ENCODE data around the gene LMBRD2.
"Not testable (repeated sequence)": the region's sequence is repeated elsewhere in the genome, so short reads cannot be mapped to it uniquely, and the experiment has no call there.

LMBRD2 gene

GRCh38 chr5:36151434-36152323 lies at the start of gene LMBRD2, which contains the start of gene SKP2:
Gene LMBRD2, minus strand, starts transcription at chr5:36151887. Its CDS starts 8,538 bp downstream, at chr5:36143349.
Gene SKP2, plus strand, starts transcription at chr5:36152111. Its CDS starts 152 bp downstream, at chr5:36152263.
- DNase-seq (ENCODE audit: low read depth in 2 of 2) = peak; percentile 93

- no peak for DNase-seq (ENCODE audit: low read depth in 2 of 2)
Measured at GRCh38 chr5:36200513-36200912, 48.8 kb upstream of the LMBRD2 start.

GRCh38 chr5:36199620-36200019 lies 47.9 kb upstream of the LMBRD2 start:
- no peak for DNase-seq (ENCODE audit: low read depth in 2 of 2)

GRCh38 chr5:36198783-36199182 lies 47.1 kb upstream of the LMBRD2 start:
- DNase-seq (ENCODE audit: low read depth in 2 of 2) = not testable (repeated sequence)

GRCh38 chr5:36198281-36198680 lies 46.6 kb upstream of the LMBRD2 start:
- no peak for DNase-seq (ENCODE audit: low read depth in 2 of 2)

GRCh38 chr5:36193746-36194145 lies 42.1 kb upstream of the LMBRD2 start:
- DNase-seq (ENCODE audit: low read depth in 2 of 2) = no peak

GRCh38 chr5:36184408-36184807 lies 32.7 kb upstream of the LMBRD2 start:
- not testable (repeated sequence) for DNase-seq (ENCODE audit: low read depth in 2 of 2)

GRCh38 chr5:36181774-36182173 lies 30.1 kb upstream of the LMBRD2 start:
- DNase-seq (ENCODE audit: low read depth in 2 of 2) = no peak

- DNase-seq (ENCODE audit: low read depth in 2 of 2) = no peak
Measured at GRCh38 chr5:36180556-36181350, 29.1 kb upstream of the LMBRD2 start.

- no peak for DNase-seq (ENCODE audit: low read depth in 2 of 2)
Measured at GRCh38 chr5:36179950-36180349, 28.3 kb upstream of the LMBRD2 start.

- DNase-seq (ENCODE audit: low read depth in 2 of 2) = no peak
Measured at GRCh38 chr5:36178524-36178890, 26.8 kb upstream of the LMBRD2 start.

- DNase-seq (ENCODE audit: low read depth in 2 of 2) = no peak
Measured at GRCh38 chr5:36177715-36178523, 26.2 kb upstream of the LMBRD2 start.

GRCh38 chr5:36177154-36177553 lies 25.5 kb upstream of the LMBRD2 start:
- DNase-seq (ENCODE audit: low read depth in 2 of 2) = no peak

GRCh38 chr5:36175043-36175442 lies 23.4 kb upstream of the LMBRD2 start:
- DNase-seq (ENCODE audit: low read depth in 2 of 2) = no peak

GRCh38 chr5:36174119-36174518 lies 22.4 kb upstream of the LMBRD2 start:
- no peak for DNase-seq (ENCODE audit: low read depth in 2 of 2)

GRCh38 chr5:36173426-36173825 lies 21.7 kb upstream of the LMBRD2 start:
- no peak for DNase-seq (ENCODE audit: low read depth in 2 of 2)

- DNase-seq (ENCODE audit: low read depth in 2 of 2) = no peak
Measured at GRCh38 chr5:36172599-36172998, 20.9 kb upstream of the LMBRD2 start.

GRCh38 chr5:36170832-36171424 lies 19.2 kb upstream of the LMBRD2 start:
- DNase-seq (ENCODE audit: low read depth in 2 of 2) = no peak

GRCh38 chr5:36168737-36169136 lies 17.1 kb upstream of the LMBRD2 start:
- no peak for DNase-seq (ENCODE audit: low read depth in 2 of 2)

- no peak for DNase-seq (ENCODE audit: low read depth in 2 of 2)
Measured at GRCh38 chr5:36164461-36164860, 12.8 kb upstream of the LMBRD2 start.

- DNase-seq (ENCODE audit: low read depth in 2 of 2) = no peak
Measured at GRCh38 chr5:36162810-36163486, 11.3 kb upstream of the LMBRD2 start.
